WTC11 (cell line): ENCODE results near the gene PRMT5. TPM values are rescaled to one million over a fixed set of nuclear protein-coding genes. Genes with fewer than 3 reads are reported as not detected.
"Not testable (repeated sequence)": the region's sequence is repeated elsewhere in the genome, so short reads cannot be mapped to it uniquely, and the experiment has no call there.

ENCODE experiments used
- ATAC-seq: fragments of 200-7000 bp; cut with Tn5 transposase; 2 replicates; pipeline ENCODE4 v1.10.0; 2021; ENCODE audit warnings: mild to moderate bottlenecking, moderate library complexity
- CTCF ChIA-PET: fragments of 300-600 bp; sonication (Branson Sonifier 250); formaldehyde crosslinking; loops from one replicate; lab custom pipeline; 2021; ENCODE audit warnings: antibody characterized with exemption; lab: Charles Lee
- POLR2A ChIA-PET: fragments of 350-600 bp; sonication (Branson Sonifier 250); formaldehyde crosslinking; loops from one replicate; lab custom pipeline; 2021; ENCODE audit warnings: antibody characterized with exemption; lab: Charles Lee
- DNase-seq: peaks from one replicate; pipeline ENCODE4 v3.0.0; 2021; ENCODE audit warnings: low spot score
- H3K27ac Mint-ChIP-seq: 2 replicates; pipeline ENCODE4 v1.8.0; 2021; ENCODE audit warnings: mixed read lengths
- H3K27me3 Mint-ChIP-seq: 2 replicates; pipeline ENCODE4 v1.8.0; 2021; ENCODE audit warnings: low read depth, mild to moderate bottlenecking, moderate library complexity, mixed read lengths
- H3K36me3 Mint-ChIP-seq: 2 replicates; pipeline ENCODE4 v1.8.0; 2021; ENCODE audit warnings: mixed read lengths
- H3K4me1 Mint-ChIP-seq: 2 replicates; pipeline ENCODE4 v1.8.0; 2022; ENCODE audit warnings: mixed read lengths
- H3K4me3 Mint-ChIP-seq: 2 replicates; pipeline ENCODE4 v1.8.0; 2021; ENCODE audit warnings: mild to moderate bottlenecking, moderate library complexity, mixed read lengths
- H3K9me3 Mint-ChIP-seq: 2 replicates; pipeline ENCODE4 v1.8.0; 2021; ENCODE audit warnings: mixed read lengths
- AFF4 ChIP-seq: sonication (generic); formaldehyde crosslinking; IDR thresholded peaks from 2 replicates; pipeline ENCODE4 v1.8.1; 2023; ENCODE audit warnings: mild to moderate bottlenecking, missing genetic modification reagents, borderline replicate concordance
- AR ChIP-seq: fragments of 250-450 bp; sonication (Bioruptor Pico); IDR thresholded peaks from 2 replicates; pipeline ENCODE4 v1.9.0; 2021; ENCODE audit warnings: mild to moderate bottlenecking
- ATF2 ChIP-seq: sonication (generic); formaldehyde crosslinking; IDR thresholded peaks from 2 replicates; pipeline ENCODE4 v1.8.1; 2022; ENCODE audit warnings: low read depth, missing genetic modification reagents, borderline replicate concordance
- ELF4 ChIP-seq: sonication (generic); formaldehyde crosslinking; IDR thresholded peaks from 2 replicates; pipeline ENCODE4 v1.8.1; 2022; ENCODE audit warnings: low read depth, mild to moderate bottlenecking, moderate library complexity, missing genetic modification reagents
- EMX1 ChIP-seq: fragments of 250-450 bp; sonication (Bioruptor Pico); IDR thresholded peaks from 2 replicates; pipeline ENCODE4 v1.8.0; 2021; ENCODE audit warnings: mild to moderate bottlenecking
- ESRRA ChIP-seq: sonication (generic); formaldehyde crosslinking; IDR thresholded peaks from 2 replicates; pipeline ENCODE4 v1.8.1; 2022; ENCODE audit warnings: mild to moderate bottlenecking, missing genetic modification reagents, borderline replicate concordance
- HMGA2 ChIP-seq: fragments of 250-450 bp; sonication (Bioruptor Pico); IDR thresholded peaks from 2 replicates; pipeline ENCODE4 v1.4.0; 2021; ENCODE audit warnings: mild to moderate bottlenecking, moderate library complexity
- NR2C2 ChIP-seq: sonication (generic); formaldehyde crosslinking; IDR thresholded peaks from 2 replicates; pipeline ENCODE4 v1.8.0; 2022; ENCODE audit warnings: mild to moderate bottlenecking, missing genetic modification reagents
- STAT6 ChIP-seq: sonication (generic); formaldehyde crosslinking; conservative IDR thresholded peaks from 2 replicates; pipeline ENCODE4 v1.8.1; 2023; ENCODE audit warnings: mild to moderate bottlenecking, low read depth, missing genetic modification reagents, moderate library complexity
- TP53 ChIP-seq: sonication (generic); formaldehyde crosslinking; IDR thresholded peaks from 2 replicates; pipeline ENCODE4 v1.8.1; 2023; ENCODE audit warnings: mild to moderate bottlenecking, missing genetic modification reagents
- ZMAT4 ChIP-seq: fragments of 250-450 bp; sonication (Bioruptor Pico); IDR thresholded peaks from 2 replicates; pipeline ENCODE4 v1.9.0; 2021; ENCODE audit warnings: mild to moderate bottlenecking
- ZNF121 ChIP-seq: sonication (generic); formaldehyde crosslinking; IDR thresholded peaks from 2 replicates; pipeline ENCODE4 v1.8.0; 2023; ENCODE audit warnings: missing genetic modification reagents
- ZNF416 ChIP-seq: fragments of 250-450 bp; sonication (Bioruptor Pico); IDR thresholded peaks from 2 replicates; pipeline ENCODE4 v1.9.0; 2021; ENCODE audit warnings: mild to moderate bottlenecking, inconsistent platforms
- total RNA-seq: library from RNA; stranded (reverse); gene quantifications from 3 replicates; pipeline ENCODE4 v1.2.3, GENCODE V29; 2021

PRMT5 gene
- total RNA-seq, 1 experiment from 2014 or later: 124 TPM

- no peak for TF ChIP-seq AR
Observed at GRCh38 chr14:22952418-22952817, 23.2 kb upstream of the PRMT5 start (continued).

- H3K4me3 Mint-ChIP-seq, DNase-seq, POLR2A ChIA-PET, ATAC-seq, H3K9me3 Mint-ChIP-seq, H3K27me3 Mint-ChIP-seq: not testable (repeated sequence)
- CTCF ChIA-PET: interaction anchor here (1.0 to 1.7 kb wide), 4 partner anchors 11 to 35 kb away, joined by 3 to 6 read pairs (median 3); no protein-coding TSS in a partner anchor
- peaks cover 44% of the 10 kb centered on the region for H3K36me3 Mint-ChIP-seq
- peaks cover 15% of the 10 kb centered on the region for H3K4me1 Mint-ChIP-seq
- peak overlapping the region; percentile 11; the same call in 1 of the 2 replicates for H3K27ac Mint-ChIP-seq
Observed at GRCh38 chr14:22951795-22952194, 22.6 kb upstream of the PRMT5 start.

GRCh38 chr14:22945642-22946041 lies 16.5 kb upstream of the PRMT5 start:
- Mint-ChIP-seq H3K4me1 (0 out of 2 replicates have a peak, but pooled peaks cover 2% of the 10 kb centered on the region), H3K27ac (no peak overlapping the region)
- DNase-seq: no peak
- TF ChIP-seq AFF4 (CRISPR knock-in tag) (no peak), ZNF416 (CRISPR knock-in tag) (no peak), ZNF121 (CRISPR knock-in tag) (peak; percentile 68; the same call in 1 of the 2 replicates)
- TF ChIP-seq, all 79 proteins: peak for 1
- Mint-ChIP-seq H3K9me3 (no peaks in the 10 kb centered on the region), H3K36me3 (peaks cover 25% of the 10 kb centered on the region), H3K4me3 (no peak overlapping the region), H3K27me3 (no peaks in the 10 kb centered on the region)
- ChIA-PET POLR2A (interaction anchor here (0.6 to 0.7 kb wide), 3 partner anchors 82 to 217 kb away, joined by 3 to 7 read pairs (median 3); no protein-coding TSS in a partner anchor), CTCF (interaction anchor here (2.5 kb wide), 1 partner anchor 131 kb away, joined by 6 read pairs; no protein-coding TSS in a partner anchor)
- no peak for ATAC-seq

GRCh38 chr14:22939684-22940083 lies 10.5 kb upstream of the PRMT5 start:
- H3K9me3 Mint-ChIP-seq: no peaks in the 10 kb centered on the region
- no peak for ATAC-seq
- TF ChIP-seq NR2C2 (CRISPR knock-in tag) (no peak), ATF2 (CRISPR knock-in tag) (no peak), HMGA2 (CRISPR knock-in tag) (no peak), ZMAT4 (CRISPR knock-in tag) (no peak), ESRRA (CRISPR knock-in tag) (no peak), ZNF416 (CRISPR knock-in tag) (no peak), EMX1 (CRISPR knock-in tag) (no peak), ELF4 (CRISPR knock-in tag) (no peak), AFF4 (CRISPR knock-in tag) (no peak), STAT6 (CRISPR knock-in tag) (no peak), TP53 (CRISPR knock-in tag) (no peak)

More at GRCh38 chr14:22939684-22940083, 10.5 kb upstream of the PRMT5 start:
- ChIA-PET CTCF (interaction anchor here (0.6 to 2.7 kb wide), 4 partner anchors 18 to 96 kb away, joined by 3 to 24 read pairs (median 5); partner anchors contain the start of gene HAUS4), POLR2A (no interaction called here)
- Mint-ChIP-seq H3K4me1 (0 out of 2 replicates have a peak, but pooled peaks cover 2% of the 10 kb centered on the region), H3K27ac (no peak overlapping the region; the same call in 1 of the 2 replicates), H3K36me3 (peaks cover 4% of the 10 kb centered on the region; the same call in 1 of the 2 replicates), H3K27me3 (no peaks in the 10 kb centered on the region), H3K4me3 (no peak overlapping the region)
- DNase-seq: no peak
